ENCODE results near the gene RIMBP2. TPM values are rescaled to one million over a fixed set of nuclear protein-coding genes. Genes with fewer than 3 reads are reported as not detected.

Gene RIMBP2
- total and polyA plus RNA-seq, 2 donors (not counting 1 experiment from before 2014, with no cell fraction given) = 0.17 TPM; not detected in 1

DNA sequence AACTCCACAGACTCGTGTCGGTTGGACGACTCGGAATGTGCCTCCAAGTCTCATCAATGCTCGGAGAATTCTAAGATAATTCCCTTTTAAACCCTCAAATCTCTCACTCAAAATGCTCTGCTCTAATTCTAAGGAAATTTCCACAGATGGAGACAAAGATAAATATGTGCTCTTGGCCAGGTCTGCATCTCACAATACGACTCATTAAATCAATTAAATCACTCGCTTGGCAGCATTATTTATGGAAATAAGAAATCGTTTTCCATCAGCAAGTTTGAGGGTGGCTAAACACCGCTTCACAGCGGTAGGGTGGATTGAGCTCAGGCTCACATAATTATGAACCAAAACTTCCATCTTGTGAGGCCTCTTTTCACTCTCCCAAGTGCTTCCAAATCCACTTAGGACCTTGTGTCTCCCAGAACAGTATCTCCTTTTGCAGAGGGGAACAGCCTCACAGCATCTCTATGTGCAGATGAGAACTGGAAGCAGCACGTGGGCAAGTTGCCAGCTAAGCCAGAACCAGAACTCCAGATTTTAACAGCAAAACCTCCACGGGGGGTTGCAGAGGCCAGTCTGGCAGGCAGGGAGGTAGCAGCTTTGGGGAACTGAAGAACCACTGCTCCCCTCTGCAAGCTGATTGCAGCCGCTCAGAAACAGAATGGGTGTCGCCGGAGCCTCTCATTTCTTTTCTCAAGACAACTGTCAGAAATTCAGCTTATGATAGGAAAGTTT lies 43.8 kb downstream of the RIMBP2 start:
- Histone ChIP-seq H3K9ac (ENCODE audit: insufficient read depth, low read length) (no peak overlapping the region), H3K27ac (ENCODE audit: insufficient read depth, low read length) (no peak overlapping the region), H3K9me3 (ENCODE audit: control insufficient read depth, insufficient read depth, low read depth, low read length) (no peaks in the 10 kb centered on the region)

DNA sequence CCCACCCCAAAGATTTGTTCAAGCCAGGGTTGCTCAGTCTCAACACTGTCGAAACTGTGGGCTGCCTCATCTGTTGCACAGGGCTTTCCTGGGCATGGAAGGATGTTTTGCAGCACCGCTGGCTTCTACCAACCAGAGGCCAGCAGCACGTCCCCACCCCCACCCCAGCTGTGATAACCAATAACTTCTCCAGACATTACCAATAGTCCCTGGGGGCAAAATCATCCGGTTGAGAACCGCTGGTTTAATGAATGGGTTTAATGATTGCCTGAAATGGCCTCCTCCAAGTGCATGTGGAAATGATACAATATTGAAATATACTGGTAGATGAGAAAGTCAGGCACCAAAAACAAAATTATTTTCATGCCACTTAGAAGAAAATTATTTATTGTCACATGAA lies 44.5 kb downstream of the RIMBP2 start:
- Histone ChIP-seq H3K9me3 (ENCODE audit: control insufficient read depth, insufficient read depth, low read depth, low read length) (no peaks in the 10 kb centered on the region), H3K4me2 (ENCODE audit: extremely low read depth, insufficient read depth, low read length) (no peak overlapping the region), H3K4me3 (replicated peaks in 1 of 4; ENCODE audit: control extremely low read depth in 1 of 4, insufficient read depth in 1 of 4, low read depth in 3 of 4, low read length in 4 of 4) (no peak overlapping the region), H3K36me3 (ENCODE audit: control insufficient read depth, insufficient read depth, low read length) (no peaks in the 10 kb centered on the region), H3K79me2 (ENCODE audit: control insufficient read depth, insufficient read depth, low read length) (no peaks in the 10 kb centered on the region), H2AFZ (ENCODE audit: low read length) (no peak overlapping the region), H3K27ac (ENCODE audit: insufficient read depth, low read length) (no peak overlapping the region), H3K9ac (ENCODE audit: insufficient read depth, low read length) (no peak overlapping the region), H3K27me3 (ENCODE audit: control insufficient read depth, insufficient read depth, low read length) (no peaks in the 10 kb centered on the region), H4K20me1 (ENCODE audit: control insufficient read depth, extremely low read depth, insufficient read depth, low read length) (no peaks in the 10 kb centered on the region), H3K4me1 (ENCODE audit: control insufficient read depth, extremely low read depth, insufficient read depth, low read length) (no peaks in the 10 kb centered on the region)
- no peak for TF ChIP-seq EZH2 (IDR thresholded peaks at IDR 0.05; ENCODE audit: low read length, missing control alignments)
- TF ChIP-seq, protein P1, sequence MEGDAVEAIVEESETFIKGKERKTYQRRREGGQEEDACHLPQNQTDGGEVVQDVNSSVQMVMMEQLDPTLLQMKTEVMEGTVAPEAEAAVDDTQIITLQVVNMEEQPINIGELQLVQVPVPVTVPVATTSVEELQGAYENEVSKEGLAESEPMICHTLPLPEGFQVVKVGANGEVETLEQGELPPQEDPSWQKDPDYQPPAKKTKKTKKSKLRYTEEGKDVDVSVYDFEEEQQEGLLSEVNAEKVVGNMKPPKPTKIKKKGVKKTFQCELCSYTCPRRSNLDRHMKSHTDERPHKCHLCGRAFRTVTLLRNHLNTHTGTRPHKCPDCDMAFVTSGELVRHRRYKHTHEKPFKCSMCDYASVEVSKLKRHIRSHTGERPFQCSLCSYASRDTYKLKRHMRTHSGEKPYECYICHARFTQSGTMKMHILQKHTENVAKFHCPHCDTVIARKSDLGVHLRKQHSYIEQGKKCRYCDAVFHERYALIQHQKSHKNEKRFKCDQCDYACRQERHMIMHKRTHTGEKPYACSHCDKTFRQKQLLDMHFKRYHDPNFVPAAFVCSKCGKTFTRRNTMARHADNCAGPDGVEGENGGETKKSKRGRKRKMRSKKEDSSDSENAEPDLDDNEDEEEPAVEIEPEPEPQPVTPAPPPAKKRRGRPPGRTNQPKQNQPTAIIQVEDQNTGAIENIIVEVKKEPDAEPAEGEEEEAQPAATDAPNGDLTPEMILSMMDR (conservative IDR thresholded peaks at IDR 0.05 in 1 of 2, IDR thresholded peaks at IDR 0.05 in 1 of 2; ENCODE audit: low read depth in 1 of 2, low read length in 2 of 2) = no peak
- DNase-seq (ENCODE audit: low read depth in 2 of 2) = no peak

More for the DNA sequence above, 43.8 kb downstream of the RIMBP2 start:
- Histone ChIP-seq H3K4me3 (replicated peaks in 1 of 4; ENCODE audit: control extremely low read depth in 1 of 4, insufficient read depth in 1 of 4, low read depth in 3 of 4, low read length in 4 of 4) (no peak overlapping the region), H3K79me2 (ENCODE audit: control insufficient read depth, insufficient read depth, low read length) (no peaks in the 10 kb centered on the region), H3K4me1 (ENCODE audit: control insufficient read depth, extremely low read depth, insufficient read depth, low read length) (no peaks in the 10 kb centered on the region), H2AFZ (ENCODE audit: low read length) (no peak overlapping the region), H3K4me2 (ENCODE audit: extremely low read depth, insufficient read depth, low read length) (no peak overlapping the region), H3K36me3 (ENCODE audit: control insufficient read depth, insufficient read depth, low read length) (no peaks in the 10 kb centered on the region), H4K20me1 (ENCODE audit: control insufficient read depth, extremely low read depth, insufficient read depth, low read length) (no peaks in the 10 kb centered on the region), H3K27me3 (ENCODE audit: control insufficient read depth, insufficient read depth, low read length) (no peaks in the 10 kb centered on the region)
- no peak for DNase-seq (ENCODE audit: low read depth in 2 of 2)
- TF ChIP-seq, protein P1 (conservative IDR thresholded peaks at IDR 0.05 in 1 of 2, IDR thresholded peaks at IDR 0.05 in 1 of 2; ENCODE audit: low read depth in 1 of 2, low read length in 2 of 2) = no peak
- TF ChIP-seq EZH2 (IDR thresholded peaks at IDR 0.05; ENCODE audit: low read length, missing control alignments) = no peak

DNA sequence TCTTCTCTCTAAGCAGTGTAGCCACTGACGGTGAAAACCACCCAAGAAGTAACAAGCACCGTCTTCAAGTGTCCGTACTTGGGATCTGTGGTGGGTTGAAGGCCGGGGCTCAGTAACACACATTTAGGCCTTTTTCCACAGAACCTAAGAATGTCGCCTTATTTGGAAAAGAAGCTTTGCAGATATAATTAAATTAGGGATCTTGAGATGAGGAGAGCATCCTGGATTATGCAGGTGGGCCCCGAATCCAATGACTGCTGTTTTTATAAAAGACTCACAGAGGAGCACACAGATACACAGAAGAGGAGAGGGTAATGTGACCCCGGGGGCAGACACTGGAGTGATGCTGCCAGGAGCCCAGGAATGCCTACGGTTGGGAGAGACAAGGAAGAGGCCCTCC lies 46.3 kb downstream of the RIMBP2 start:
- TF ChIP-seq, protein P1 (conservative IDR thresholded peaks at IDR 0.05 in 1 of 2, IDR thresholded peaks at IDR 0.05 in 1 of 2; ENCODE audit: low read depth in 1 of 2, low read length in 2 of 2) = no peak
- TF ChIP-seq EZH2 (IDR thresholded peaks at IDR 0.05; ENCODE audit: low read length, missing control alignments) = no peak
- Histone ChIP-seq H3K36me3 (ENCODE audit: control insufficient read depth, insufficient read depth, low read length) (no peaks in the 10 kb centered on the region), H3K9me3 (ENCODE audit: control insufficient read depth, insufficient read depth, low read depth, low read length) (no peaks in the 10 kb centered on the region), H3K27me3 (ENCODE audit: control insufficient read depth, insufficient read depth, low read length) (no peaks in the 10 kb centered on the region), H3K27ac (ENCODE audit: insufficient read depth, low read length) (no peak overlapping the region), H4K20me1 (ENCODE audit: control insufficient read depth, extremely low read depth, insufficient read depth, low read length) (no peaks in the 10 kb centered on the region), H3K9ac (ENCODE audit: insufficient read depth, low read length) (no peak overlapping the region), H3K79me2 (ENCODE audit: control insufficient read depth, insufficient read depth, low read length) (no peaks in the 10 kb centered on the region), H3K4me3 (replicated peaks in 1 of 4; ENCODE audit: control extremely low read depth in 1 of 4, insufficient read depth in 1 of 4, low read depth in 3 of 4, low read length in 4 of 4) (no peak overlapping the region), H3K4me1 (ENCODE audit: control insufficient read depth, extremely low read depth, insufficient read depth, low read length) (no peaks in the 10 kb centered on the region), H3K4me2 (ENCODE audit: extremely low read depth, insufficient read depth, low read length) (no peak overlapping the region), H2AFZ (ENCODE audit: low read length) (no peak overlapping the region)
- DNase-seq (ENCODE audit: low read depth in 2 of 2) = no peak

Data from fibroblast of lung (primary cell).